ENCODE results near the gene GATAD2A.
"Not testable (repeated sequence)": the region's sequence is repeated elsewhere in the genome, so short reads cannot be mapped to it uniquely, and the experiment has no call there.

The GATAD2A gene

DNA sequence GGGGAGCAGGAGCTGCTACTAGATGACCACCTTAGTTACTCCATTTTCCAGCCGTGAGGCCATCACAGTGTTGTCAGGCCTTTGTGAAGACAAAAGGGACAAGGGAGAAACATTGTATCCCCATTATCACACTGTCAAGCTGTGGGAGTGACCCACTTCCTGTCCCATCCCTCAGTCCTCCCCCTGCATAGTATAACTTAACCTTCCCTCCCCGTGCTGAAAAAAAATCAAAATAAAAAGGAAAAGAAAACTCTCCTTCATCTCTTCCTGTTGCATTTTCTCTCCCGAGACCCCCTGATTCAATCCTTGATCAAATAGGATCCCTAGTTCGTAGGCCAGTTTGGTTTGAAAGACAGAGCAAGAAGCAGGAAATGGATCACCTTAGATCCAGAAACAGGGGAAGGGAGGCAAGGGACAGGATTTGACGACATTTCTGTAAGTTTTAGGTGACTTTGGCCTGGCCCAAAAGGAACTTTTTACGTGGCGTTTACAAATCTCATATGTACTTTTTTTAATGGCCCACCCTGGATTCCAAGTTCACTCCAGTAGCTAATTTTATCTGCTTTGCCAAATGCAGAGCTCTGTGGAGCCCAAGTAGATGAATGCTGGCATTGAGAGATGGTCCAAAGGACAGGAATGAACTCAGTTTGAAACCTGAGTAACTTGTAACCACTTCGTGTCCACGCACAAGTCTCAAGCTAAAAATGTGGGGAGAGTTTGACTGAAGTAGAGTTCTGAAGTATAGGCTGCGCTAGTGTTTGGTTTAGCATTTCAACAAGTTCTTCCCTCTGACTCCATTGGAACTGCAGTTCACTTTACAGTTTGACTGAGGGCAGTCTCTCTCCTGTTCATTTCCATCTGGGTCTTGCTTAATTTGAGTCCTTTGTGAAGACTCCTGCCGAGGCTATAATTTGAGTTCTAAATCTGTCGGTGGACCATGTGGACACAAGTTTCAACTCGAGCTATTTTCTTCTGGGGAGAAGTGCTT is 16.6 kb upstream of the GATAD2A start:
- DNase-seq: peak; percentile 28

DNA sequence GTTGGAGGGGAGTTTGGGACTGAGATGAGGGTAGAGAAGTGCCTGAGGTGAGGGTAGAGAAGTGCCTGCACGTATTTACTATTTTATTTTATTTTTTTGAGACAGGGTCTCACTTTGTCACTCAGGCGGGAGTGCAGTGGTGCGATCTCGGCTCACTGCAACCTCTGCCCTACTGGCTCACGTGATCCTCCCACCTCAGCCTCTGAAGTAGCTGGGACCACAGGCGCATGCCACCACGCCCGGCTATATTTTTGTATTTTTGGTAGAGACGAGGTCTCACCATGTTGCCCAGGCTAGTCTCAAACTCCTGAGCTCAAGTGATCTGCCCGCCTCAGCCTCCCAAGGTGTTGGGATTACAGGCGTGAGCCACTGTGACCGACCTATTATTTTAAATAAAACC is 15.8 kb upstream of the GATAD2A start:
- not testable (repeated sequence) for DNase-seq

DNA sequence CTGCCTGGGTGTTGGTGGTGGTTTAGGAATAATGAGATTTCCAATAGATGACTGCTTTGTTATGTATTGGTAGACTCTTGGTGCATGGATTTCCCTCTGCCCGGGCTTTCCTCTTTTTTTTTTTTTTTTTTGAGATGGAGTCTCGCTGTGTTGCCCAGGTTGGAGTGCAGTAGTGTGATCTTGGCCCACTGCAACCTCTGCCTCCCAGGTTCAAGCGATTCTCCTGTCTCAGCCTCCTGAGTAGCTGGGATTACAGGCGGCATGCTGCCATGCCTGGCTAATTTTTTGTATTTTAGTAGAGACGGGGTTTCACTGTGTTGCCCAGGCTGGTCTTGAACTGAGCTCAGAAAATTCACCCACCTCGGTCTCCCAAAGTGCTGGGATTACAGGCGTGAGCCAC is 11.1 kb upstream of the GATAD2A start:
- DNase-seq: not testable (repeated sequence)

DNA sequence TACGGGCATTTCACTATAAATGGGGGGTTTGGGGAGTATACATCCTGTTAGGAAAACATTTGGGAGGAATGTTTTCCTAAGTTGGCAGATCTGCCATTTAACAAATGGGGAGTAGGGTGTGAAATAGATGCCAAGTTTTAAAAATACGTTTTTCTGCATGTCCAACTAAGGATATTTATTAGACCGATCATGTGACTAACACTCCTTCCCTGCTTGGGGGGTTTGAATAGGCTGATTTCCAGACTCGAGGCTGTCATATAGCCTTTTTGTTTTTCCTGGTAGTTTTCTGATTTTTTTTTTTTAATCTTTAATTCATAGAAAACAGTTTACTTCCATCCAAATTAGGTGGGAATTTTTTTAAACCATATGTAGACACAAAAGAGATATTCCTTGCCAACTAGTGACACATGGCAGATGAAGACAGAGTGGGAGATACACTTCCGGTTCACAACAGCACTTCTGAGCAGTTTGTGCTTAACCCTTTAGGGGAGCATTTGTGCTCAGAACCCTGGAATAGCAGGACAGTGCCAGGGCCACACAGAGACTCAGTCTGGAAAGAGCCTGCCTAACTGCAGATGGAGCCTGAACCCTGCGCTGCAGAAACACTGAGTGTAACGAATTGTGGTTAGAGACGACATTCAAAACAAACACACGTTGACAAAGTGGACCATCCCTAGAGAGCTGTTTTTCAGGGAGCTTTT is 5.6 kb upstream of the GATAD2A start:
- peak; percentile 30 for DNase-seq

DNA sequence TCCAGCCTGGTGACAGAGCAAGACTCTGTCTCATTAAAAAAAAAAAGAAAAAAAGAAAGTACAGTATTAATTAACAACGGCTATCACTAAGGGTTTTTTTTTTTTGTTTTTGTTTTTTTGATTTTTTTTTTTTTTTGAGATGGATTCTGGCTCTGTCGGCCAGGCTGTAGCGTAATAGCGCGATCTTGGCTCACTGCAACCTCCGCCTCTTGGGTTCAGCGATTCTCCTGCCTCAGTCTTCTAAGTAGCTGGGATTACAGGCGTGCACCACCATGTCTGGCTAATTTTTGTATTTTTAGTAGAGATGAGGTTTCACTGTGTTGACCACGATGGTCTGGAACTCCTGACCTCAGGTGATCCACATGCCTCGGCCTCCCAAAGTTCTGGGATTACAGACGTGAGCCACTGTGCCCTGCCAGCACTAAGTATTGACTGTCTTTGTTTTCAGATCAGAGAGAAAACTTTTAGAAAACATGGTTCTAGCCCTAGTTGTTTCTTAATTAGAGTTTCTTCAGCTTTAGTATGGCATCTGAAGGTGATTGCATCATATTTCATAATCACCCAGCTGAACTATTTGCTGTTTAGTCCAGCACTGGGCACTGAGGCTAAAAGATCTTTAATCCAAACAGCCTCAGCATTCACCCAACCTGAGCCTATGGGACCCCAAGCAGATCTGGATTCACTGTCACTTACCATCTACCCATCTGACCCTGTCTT is 2.7 kb upstream of the GATAD2A start:
- DNase-seq: no peak

DNA sequence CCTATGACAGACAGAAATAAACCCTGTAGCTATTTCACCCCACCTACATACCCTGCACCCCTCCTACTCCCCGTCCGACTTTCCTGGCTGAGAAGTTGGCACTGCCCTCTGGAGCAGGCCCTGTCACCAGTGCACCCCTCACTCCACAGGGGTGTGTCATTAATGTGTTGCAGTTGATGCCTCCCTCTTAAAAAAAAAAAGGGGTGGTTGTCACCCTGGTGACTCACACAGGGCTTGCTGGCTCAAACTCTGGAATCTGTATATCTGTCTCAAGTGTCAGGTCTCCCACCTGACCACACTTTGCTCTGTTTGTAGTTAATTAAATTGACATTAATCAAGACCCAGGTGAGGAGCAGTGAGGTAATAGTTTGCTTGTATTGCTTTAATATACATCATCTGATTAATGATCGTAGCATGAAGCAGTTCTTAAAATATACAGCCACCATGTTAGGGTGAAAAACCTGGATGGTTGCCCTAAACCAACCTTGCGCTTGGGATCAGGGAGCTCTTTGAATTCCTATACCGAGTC is 2.0 kb upstream of the GATAD2A start:
- DNase-seq: peak; percentile 84

DNA sequence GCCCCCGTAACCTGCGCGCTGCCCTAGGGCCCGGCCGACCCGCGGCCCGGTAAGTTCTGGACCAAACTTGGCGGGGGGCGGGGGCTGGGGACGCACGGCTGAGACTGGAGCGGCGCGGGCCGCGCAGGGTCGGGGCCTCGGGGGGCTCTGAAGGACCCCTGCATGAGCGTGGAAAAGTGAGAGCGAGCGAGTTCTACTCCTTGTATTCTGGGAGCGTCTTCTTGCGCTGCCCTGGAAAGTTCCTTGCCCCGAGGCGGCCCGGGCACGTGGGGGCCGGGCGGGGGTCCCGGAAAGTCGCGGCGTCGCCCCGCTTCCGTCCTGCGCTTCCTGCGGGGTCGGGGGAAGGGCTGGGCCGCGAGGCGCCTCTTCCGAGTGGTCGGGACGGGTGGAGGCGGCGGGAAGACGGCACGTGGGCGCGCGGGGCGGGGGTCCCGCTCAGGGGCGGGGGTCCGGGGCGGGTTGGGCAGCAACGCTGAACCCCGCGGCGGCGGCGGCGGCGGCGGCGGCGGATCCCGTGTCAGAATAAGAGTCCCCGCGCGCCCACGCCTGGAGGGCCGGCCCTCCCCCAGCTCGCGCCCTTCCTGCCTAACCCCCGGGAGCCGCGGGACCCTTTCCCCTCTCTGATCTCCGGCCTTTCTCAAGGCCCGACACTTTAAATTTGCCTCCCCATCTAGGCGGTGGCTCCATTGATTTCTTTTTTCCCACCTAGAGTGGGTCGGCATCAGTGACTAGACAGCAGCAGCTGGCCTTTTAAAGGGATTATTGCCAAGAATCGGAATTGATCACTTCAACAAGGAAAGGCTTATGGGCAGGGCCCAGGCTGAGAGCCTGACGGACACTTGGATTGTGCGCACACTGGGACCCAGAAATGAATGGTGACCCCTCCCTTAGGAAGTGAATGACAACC is 749 bp downstream of the GATAD2A start:
- peak; percentile 88 for DNase-seq

DNA sequence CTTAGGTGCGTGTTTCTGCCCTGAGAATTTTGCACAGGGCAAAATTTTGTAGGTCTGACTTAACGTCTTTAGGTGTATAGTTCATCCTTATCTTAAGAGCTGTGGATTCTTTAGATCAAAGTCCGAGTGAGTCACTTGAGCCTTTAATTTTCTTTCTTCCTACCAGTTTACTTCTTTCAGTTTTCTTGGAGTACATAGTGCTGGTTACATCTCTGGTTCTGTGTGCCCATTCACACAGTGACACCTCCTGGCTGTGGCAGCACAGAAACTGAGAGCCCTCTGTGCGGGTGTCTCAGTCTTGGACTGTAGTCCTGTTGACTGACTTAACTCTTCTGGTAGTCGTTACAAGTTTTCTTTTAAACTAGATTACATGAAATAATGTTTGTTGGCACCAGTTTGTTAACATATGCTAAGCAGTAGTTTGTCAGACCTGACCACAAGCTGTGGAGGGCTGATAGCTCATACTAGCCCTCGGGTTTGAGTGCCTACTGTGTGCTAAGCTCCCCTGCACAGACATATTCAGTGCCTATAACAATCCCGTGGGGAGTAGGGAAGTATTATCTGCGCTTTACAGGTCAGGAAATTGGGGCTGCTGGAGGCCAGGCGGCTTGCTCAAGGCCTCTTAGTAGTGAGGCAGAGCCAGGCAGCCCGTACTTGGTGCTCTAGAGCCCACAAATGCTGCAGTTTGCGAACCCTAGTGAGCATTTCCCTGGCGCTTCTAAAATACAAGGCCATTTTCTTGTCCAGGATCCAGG is 1.6 kb downstream of the GATAD2A start:
- DNase-seq: peak; percentile 45

DNA sequence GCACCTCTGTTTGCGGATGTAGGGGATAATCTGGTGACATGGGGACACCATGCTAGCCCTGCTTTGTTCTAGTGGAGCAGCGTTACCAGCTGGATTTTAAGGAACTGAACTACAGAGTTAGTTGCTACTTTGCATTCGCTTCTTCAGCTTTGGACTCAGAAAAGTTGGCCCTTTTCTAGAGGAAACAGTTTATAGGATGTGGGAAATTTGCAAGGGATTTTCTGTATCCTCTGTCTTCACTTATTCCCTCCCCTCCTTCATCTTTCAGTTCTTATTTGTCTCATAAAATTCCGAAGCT is 2.1 kb downstream of the GATAD2A start:
- DNase-seq: no peak

DNA sequence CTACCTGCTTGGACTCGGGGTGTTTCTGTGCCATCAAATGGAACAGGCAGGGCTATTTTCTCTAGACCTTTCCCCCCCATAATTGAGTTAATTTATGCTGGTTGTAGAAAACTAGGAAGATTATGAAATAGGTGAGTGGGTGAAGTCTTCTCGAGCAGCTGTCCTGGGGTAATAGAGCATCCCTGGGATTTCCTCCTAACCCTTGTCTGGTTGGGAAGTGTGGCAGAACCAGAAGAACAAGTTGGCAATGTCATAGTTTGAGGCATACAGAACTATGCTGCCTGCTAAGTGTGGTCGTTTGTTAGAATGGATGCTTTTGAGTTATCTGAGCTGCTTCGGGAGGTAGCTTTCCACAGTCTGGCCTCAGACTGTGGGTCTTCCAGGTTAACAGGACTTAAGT is 3.7 kb downstream of the GATAD2A start:
- no peak for DNase-seq

DNA sequence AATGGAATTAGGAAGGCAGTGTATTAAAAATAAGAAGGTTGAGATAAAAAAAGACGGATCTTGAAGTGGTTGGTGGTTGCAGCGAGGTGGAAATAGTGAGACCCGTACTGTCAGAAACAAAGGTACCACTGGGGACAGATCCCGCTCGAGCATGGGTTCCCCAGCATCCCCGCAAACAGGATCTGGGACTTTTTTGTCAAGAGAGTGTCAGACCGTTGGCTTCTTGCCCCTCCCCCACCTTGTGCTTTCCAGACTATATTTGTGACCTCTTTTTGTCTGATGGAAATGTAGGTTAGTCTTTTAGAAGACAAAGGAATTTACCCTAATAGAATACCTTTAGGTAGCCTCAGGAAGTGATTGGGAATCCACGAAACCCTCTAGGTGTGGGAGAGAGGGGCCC is 4.2 kb downstream of the GATAD2A start:
- DNase-seq: no peak

DNA sequence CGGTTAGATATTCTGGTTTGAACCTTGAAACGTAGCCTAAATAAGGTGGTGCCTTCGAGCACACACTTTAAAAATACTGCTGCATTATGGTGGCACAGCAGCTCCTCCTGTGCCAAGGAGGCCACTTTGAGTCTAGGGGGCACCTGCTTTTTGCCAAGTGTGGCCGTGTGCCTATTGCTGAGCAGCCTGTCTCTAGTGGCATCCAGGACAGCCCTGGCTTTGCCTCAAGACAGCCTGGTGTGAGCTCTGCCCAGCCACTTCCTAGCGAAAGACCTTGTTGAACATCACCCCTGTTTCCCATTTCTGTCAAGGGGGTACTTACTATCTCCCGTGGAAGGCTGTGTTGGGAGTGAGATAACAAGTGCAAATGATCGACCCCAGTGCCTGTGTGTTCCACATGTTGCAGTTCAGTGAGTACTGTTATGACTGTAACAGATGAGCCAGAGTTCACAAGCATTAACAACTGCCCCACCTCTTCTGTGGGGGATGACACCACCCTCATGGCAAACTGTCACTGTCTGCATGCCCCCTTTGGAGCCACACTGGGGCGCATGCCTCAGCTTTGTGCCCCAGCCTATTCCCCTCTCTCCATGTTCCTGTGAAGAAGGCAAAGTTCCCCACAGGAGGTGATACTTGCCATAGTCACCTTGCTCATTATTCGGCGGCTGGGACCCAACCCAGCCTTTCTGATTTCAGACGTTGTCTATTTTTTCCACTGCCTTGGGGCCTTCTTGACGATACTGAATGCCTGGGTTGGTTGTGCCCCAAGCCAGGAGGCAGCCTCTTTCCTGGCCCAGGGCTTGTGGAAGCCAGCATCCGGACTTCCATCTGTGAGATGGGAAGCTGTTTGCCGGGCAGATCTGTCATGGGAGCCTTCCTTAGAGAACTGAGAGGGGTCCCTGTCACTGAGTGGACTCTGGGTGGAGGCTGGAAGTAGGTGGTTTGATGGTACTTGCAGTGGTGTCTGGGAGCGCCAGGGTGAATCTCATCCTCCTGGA is 5.4 kb downstream of the GATAD2A start:
- DNase-seq: no peak

DNA sequence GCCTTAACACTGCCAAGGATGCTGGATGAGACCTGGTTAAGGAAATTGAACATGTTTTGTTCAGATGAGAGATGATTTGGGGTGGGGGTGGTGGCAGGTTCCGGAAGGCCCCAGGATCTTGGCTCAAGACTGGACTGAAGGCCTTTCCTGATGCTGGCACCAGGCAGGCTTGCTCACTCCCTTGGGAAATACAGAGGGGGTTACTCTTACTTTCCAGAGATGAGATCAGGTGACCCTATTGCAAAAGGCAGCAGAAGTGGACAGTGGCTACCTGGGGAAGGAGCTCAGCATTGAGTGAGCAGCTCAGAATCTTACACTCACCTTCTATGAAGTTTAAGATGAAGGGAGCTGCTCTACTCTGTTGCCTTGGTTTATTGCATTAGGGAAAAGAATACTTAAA is 10.8 kb downstream of the GATAD2A start:
- no peak for DNase-seq

DNA sequence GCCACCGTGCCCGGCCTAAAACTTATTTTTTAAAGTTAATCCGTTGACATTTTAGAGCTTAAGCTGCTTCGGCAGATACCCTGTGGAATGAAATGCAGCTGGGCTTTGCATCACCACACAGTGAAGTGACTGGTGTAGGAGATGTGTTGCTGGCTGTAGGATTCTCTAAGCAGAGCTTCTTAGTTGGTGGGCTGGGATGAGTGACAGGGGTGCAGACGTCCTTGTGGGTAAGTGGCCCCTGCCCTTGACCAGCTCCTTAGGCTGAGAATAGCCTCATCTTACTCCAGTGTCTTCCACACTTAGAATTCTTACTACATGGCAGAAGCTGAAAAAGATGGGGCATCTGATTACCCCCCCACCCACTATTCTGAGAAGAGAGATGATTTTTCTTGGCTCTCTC is 11.6 kb downstream of the GATAD2A start:
- DNase-seq: no peak

DNA sequence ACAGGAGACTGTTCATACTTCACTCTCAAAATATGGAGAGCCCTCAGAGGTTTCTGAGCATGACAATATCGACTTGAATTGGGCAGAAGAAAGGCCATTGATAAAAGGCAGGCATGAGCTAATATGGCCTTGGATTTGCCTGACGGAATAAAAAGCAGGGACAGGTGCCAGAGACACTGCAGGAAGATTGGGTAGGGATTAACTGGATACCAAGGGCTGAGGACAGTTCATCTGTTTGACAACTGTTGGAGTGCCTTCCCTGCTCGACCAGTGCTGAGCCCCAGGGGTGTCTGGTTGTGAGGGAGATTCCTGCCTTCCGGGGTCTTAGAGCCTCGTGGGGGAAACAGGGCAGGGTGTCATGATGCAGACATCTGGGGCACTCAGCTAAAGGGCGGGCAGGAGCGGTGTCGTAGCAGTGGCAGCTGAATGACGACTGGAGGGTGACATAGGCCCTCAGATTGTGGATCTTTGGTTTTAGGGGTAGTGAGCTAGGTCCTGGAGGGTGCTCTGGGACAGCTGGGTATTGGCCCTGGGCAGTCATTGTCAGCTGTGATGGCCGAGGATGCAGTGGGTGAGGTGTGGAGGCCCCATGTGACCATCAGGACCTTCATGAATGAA is 12.3 kb downstream of the GATAD2A start:
- DNase-seq: no peak

DNA sequence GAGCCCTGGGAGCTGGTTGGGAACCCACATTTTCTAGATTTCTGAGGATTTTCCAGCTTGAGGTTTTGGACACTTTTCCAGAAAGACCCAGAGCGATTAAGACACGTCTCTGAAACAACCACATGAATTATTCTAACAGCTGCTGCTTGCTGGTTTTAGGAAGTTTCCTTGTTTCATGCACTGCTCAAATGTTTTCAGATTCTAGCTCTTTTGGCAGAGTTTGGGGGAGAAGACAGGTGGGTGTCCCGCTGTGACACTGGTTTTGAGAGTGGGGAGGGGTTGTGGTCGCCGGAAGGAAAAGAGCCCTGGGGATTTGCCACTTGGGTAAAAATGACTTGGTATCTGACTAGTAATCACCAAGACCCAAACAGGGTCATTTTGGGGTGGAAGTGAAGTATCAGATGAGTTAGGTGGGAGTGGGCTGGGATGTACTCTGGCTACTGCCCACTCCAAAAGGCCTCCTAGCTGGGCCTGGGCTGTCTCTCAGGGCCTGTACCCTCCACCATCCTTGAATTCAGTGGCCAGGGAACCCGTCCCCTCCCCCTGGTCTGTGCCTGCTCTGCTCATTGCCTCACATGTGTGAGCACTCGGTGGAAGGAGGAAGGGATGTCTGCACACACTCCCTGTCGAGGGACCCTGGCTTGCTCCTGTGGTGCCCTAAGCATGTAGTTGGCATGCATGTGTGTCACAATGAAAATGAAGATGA is 13.2 kb downstream of the GATAD2A start:
- DNase-seq: no peak

DNA sequence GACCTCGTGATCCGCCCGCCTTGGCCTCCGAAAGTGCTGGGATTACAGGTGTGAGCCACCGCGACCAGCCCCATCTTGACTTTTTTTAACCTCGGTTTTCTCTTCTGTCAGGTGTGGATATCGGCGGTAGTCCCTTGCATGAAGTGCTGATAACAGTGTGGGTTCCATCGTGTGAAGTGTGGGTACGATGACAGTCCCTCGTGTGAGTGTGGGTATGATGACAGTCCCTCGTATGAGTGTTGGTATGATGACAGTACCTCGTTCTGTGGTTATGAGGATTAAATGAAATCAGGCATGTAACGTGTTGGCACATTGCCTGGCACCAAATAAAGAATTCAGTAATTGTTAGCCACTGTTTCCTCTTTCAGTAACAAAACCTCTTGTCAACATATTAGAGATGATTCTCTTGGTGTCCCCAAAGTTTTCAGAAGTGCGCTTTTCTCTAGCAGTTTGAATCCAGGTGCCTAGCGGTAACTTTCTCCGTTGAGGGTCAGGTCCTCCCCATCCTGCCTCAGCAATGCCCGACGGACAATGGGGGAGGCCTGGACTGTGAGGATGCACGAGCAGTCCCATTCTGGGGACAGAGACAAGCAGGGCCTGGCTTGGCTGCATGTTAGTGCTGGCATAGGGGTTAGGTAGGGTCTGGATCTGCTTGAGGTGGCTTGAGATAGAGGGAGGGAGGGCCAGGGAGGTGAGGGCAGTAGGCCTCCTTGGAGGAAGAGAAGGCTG is 15.3 kb downstream of the GATAD2A start:
- DNase-seq: no peak

DNA sequence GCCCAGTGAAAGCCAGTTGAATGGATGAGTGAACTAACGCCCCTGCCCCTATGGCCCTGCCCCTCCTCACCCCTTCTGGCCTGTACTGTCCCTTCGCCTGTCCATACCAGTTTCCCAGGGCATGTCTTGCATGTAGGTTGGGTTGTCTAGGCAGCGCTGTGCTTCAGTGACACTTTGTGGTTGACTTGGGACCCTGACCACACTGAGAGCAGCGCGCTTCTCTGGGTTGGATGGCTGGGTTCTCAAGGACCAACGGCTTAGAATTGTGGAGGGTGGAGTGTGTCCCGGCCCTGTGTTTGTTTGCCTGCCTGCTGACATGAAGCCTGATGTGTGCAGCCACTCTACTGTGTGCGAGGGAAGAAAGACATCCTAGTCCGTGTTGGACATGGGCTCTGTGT is 15.8 kb downstream of the GATAD2A start:
- DNase-seq: no peak

All from NCI-H69 (cell line).